ENCODE results near the gene BDH1. TPM values are rescaled to one million over a fixed set of nuclear protein-coding genes. Genes with fewer than 3 reads are reported as not detected.

The BDH1 gene
- total RNA-seq, 4 donors from 2014 or later, result 127 to 258 (median 197) TPM

GRCh38 chr3:197512691-197513571 lies 42.8 kb downstream of the BDH1 start:
- Histone ChIP-seq H3K4me1 (peaks cover 0 to 10% (median 8%) of the 10 kb centered on the region in 4 donors), H3K4me3 (no peak overlapping the region), H3K27me3 (no peaks in the 10 kb centered on the region), H3K9me3 (no peaks in the 10 kb centered on the region), H3K36me3 (no peaks in the 10 kb centered on the region), H3K27ac (peak overlapping the region in 2 of 4 donors; percentile 6 to 50)
- in situ Hi-C loops (cut with MboI; ENCODE audit: low pct_ligation_motif_present in 1 of 4, low pct_unique_long_range_greater_than_20kb in 1 of 4, low sequenced_read_pairs in 3 of 4), result loop anchor here in 2 of 4 donors (10.0 to 25.0 kb wide), 2 partner anchors 251 to 258 kb away; no protein-coding TSS in a partner anchor
- TF ChIP-seq POLR2A (IDR thresholded peaks at IDR 0.05), result no peak
- no peak for TF ChIP-seq EP300 (IDR thresholded peaks at IDR 0.05; ENCODE audit: low read depth)
- no peak for TF ChIP-seq CTCF (IDR thresholded peaks at IDR 0.05)
- TF ChIP-seq POLR2AphosphoS5 (IDR thresholded peaks at IDR 0.05), result no peak
- DNase-seq, result no peak
- WGBS, 2 donors (ENCODE audit: low coverage in 1 of 2), result 76 to 90% methylated on average over 2 to 15 of the region's 19 CpGs
- intact Hi-C loops (cut with DNase I; ENCODE audit: low total_unique reads), result no loop called here

GRCh38 chr3:197511853-197512635 lies 43.7 kb downstream of the BDH1 start:
- in situ Hi-C loops (cut with MboI; ENCODE audit: low pct_ligation_motif_present in 1 of 4, low pct_unique_long_range_greater_than_20kb in 1 of 4, low sequenced_read_pairs in 3 of 4), result loop anchor here in 2 of 4 donors (10.0 to 25.0 kb wide), 2 partner anchors 250 to 257 kb away; no protein-coding TSS in a partner anchor

GRCh38 chr3:197511130-197511529 lies 44.6 kb downstream of the BDH1 start:
- no peaks in the 10 kb centered on the region for H3K27me3 ChIP-seq
- TF ChIP-seq POLR2AphosphoS5 (IDR thresholded peaks at IDR 0.05) (no peak), CTCF (IDR thresholded peaks at IDR 0.05) (no peak), EP300 (IDR thresholded peaks at IDR 0.05; ENCODE audit: low read depth) (no peak), POLR2A (IDR thresholded peaks at IDR 0.05) (no peak)
- WGBS, 2 donors (ENCODE audit: low coverage in 1 of 2), result 92% methylated on average over 6 of the region's 6 CpGs; no CpG with 5 or more reads in 1 of the 2 donors
- DNase-seq, result no peak
- H3K9me3 ChIP-seq, result no peaks in the 10 kb centered on the region
- peaks cover 0 to 9% (median 7%) of the 10 kb centered on the region in 4 donors for H3K4me1 ChIP-seq
- no peak overlapping the region for H3K4me3 ChIP-seq
- intact Hi-C loops (cut with DNase I; ENCODE audit: low total_unique reads), result loop anchor here (2.0 kb wide), 1 partner anchor 256 kb away; no protein-coding TSS in a partner anchor
- in situ Hi-C loops (cut with MboI; ENCODE audit: low pct_ligation_motif_present in 1 of 4, low pct_unique_long_range_greater_than_20kb in 1 of 4, low sequenced_read_pairs in 3 of 4), result loop anchor here in 2 of 4 donors (10.0 to 25.0 kb wide), 2 partner anchors 249 to 256 kb away; no protein-coding TSS in a partner anchor
- no peak overlapping the region for H3K27ac ChIP-seq
- H3K36me3 ChIP-seq, result no peaks in the 10 kb centered on the region

More at GRCh38 chr3:197511853-197512635, 43.7 kb downstream of the BDH1 start:
- intact Hi-C loops (cut with DNase I; ENCODE audit: low total_unique reads), result loop anchor here (2.0 kb wide), 1 partner anchor 257 kb away; no protein-coding TSS in a partner anchor
- Histone ChIP-seq H3K27ac (peak overlapping the region in 1 of 4 donors; percentile 50), H3K4me3 (no peak overlapping the region), H3K27me3 (no peaks in the 10 kb centered on the region), H3K9me3 (no peaks in the 10 kb centered on the region), H3K4me1 (peaks cover 0 to 10% (median 8%) of the 10 kb centered on the region in 4 donors), H3K36me3 (no peaks in the 10 kb centered on the region)
- DNase-seq, result no peak
- no peak for TF ChIP-seq CTCF (IDR thresholded peaks at IDR 0.05)
- no peak for TF ChIP-seq POLR2A (IDR thresholded peaks at IDR 0.05)
- no peak for TF ChIP-seq POLR2AphosphoS5 (IDR thresholded peaks at IDR 0.05)
- TF ChIP-seq EP300 (IDR thresholded peaks at IDR 0.05; ENCODE audit: low read depth), result no peak
- WGBS, 2 donors (ENCODE audit: low coverage in 1 of 2), result 97% methylated on average over 33 of the region's 33 CpGs; no CpG with 5 or more reads in 1 of the 2 donors
